Measurements from ENCODE around the gene STAMBP. TPM values are rescaled to one million over a fixed set of nuclear protein-coding genes. Genes with fewer than 3 reads are reported as not detected.
"Not testable (repeated sequence)": the region's sequence is repeated elsewhere in the genome, so short reads cannot be mapped to it uniquely, and the experiment has no call there.

Gene STAMBP
- polyA plus RNA-seq, 12 donors: 20.9 to 52.3 (median 46.7) TPM; not detected in 1

DNA sequence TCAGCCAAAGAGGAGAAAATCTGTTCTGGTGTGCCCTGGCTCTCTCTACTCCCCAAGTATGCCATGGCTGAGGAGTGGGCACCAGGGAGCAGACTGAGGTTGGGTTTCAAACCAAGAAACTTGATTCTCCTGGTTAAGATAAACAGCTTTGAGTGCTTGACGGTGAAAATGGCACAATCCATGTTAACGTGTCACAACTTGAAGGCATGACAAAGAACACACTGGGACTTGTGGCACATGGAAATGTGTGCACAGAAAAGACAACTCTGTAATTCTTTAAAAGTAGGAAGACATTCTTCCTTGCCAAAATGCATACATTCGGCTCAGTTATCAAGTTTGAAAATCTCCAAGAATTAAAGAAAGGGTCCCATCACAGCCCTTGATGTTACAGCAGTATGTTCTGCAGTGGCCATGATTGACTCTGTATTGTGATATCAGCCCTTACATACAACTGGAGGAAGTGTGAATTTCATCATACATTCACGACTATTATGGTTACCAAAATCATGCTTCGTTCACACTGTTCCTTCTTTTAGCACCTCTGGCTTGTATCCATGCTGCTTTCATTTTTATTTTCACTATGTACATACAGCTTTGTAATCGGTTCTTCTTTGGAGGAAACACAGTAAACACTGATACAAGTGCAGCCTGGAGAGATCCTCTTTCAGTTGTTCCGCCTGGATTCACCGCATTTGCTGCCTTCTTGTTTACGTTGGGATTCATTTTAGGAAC, 48.5 kb downstream of the STAMBP start:
- DNase-seq: no peak

DNA sequence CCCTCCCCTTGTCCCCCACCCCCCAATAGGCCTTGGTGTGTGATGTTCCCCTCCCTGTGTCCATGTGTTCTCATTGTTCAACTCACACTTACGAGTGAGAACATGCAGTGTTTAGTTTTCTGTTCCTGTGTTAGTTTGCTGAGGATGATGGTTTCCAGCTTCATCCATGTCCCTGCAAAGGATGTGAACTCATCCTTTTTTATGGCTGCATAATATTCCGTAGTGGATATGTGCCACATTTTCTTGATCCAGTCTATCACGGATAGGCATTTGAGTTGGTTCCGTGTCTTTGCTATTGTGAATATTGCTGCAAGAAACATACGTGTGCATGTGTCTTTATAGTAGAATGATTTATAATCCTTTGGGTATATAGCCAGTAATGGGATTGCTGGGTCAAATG, 49.2 kb downstream of the STAMBP start:
- DNase-seq: not testable (repeated sequence)

DNA sequence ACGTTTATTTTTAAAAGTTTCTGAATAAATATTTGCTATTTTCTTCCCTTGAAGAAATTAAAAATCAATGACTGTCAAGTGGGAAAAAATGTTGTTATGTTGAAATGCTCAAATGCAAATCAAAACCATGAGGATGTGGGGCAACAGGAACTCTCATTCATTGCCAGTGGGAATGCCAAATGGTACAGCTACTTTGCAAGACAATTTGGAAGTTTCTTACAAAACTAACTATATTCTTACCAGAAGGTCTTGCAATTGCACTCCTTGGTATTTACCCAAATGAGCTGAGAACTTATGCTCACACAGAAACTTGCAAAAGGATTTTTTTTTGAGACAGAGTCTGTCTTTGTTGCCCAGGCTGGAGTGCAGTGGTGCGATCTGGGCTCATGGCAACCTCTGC, 56.6 kb downstream of the STAMBP start:
- DNase-seq: no peak

DNA sequence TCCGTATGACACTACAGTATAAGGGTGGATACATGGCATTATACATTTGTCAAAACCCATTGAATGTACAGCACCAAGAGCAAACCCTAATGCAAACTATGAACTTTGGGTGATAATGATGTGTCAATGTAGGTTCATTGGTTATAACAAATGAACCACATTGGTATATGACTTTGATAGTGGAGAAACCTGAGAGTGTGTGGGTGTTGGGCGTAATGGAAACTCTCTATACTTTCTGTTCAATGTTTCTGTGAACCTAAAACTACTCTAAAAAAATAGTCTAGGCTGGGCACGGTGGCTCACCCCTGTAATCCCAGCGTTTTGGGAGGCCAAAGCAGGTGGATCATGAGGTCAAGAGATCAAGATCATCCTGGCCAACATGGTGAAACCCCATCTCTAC, 57.6 kb downstream of the STAMBP start:
- no peak for DNase-seq

DNA sequence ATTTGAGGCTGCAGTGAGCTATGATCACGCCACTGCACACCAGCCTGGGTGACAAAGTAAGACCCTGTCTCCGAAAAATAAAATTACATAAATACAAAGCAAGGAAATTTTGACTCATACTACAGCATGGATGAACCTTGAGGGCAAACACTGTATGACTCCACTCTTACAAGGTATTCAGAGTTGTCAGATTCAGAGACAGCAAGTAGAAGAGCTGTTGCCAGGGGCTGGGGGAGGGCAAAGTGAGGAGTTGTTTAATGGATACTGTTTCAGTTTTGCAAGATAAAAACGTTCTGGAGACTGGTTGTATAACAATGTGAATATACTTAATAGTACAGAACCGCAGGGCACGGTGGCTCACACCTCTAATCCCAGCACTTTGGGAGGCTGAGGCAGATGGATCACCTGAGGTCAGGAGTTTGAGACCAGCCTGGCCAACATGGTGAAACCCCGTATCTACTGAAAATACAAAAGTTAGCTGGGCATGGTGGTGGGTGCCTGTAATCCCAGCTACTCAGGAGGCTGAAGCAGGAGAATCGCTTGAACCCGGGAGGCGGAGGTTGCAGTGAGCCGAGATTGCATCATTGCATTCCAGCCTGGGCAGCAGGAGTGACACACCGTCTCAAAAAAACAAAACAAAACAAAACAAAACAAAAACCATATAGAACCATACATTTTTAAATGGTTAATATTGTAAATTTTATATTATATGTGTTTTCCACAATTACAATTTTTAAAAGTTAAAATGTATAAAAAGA, 59.0 kb downstream of the STAMBP start:
- not testable (repeated sequence) for DNase-seq

DNA sequence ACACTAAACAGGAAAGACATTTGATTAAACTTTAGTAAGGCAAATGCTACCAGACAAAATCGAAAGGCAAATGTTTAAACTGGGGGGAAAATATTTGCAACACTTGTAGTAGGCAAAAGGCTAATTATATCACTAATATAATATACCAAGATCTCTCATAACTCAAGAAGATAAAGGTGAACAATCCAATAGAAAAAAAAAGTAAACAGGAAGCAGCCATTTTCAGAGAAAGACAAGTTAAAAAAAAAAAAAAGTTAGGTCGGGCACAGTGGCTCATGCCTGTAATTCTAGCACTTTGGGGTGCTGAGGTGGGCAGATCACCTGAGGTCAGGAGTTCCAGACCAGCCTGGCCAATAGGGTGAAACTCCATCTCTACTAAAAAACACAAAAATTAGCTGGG, 59.6 kb downstream of the STAMBP start:
- no peak for DNase-seq

DNA sequence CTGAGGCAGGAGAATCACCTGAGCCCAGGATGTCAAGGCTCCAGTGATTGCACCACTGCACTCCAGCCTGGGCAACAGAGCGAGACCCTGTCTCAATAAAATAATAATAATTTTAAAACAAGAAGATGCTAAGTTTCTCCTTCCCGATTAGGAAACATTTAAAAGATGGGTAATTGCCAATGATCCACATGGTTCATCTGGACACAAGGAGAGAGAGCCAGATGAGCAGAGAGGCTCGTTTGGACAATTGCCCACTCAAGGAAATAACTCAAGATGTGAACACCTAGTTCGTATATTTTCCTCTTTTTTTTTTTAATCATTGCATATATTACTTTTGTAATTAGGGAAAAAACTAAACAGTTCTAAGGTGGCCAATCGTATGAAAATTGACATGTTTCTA, 60.4 kb downstream of the STAMBP start:
- DNase-seq: no peak

DNA sequence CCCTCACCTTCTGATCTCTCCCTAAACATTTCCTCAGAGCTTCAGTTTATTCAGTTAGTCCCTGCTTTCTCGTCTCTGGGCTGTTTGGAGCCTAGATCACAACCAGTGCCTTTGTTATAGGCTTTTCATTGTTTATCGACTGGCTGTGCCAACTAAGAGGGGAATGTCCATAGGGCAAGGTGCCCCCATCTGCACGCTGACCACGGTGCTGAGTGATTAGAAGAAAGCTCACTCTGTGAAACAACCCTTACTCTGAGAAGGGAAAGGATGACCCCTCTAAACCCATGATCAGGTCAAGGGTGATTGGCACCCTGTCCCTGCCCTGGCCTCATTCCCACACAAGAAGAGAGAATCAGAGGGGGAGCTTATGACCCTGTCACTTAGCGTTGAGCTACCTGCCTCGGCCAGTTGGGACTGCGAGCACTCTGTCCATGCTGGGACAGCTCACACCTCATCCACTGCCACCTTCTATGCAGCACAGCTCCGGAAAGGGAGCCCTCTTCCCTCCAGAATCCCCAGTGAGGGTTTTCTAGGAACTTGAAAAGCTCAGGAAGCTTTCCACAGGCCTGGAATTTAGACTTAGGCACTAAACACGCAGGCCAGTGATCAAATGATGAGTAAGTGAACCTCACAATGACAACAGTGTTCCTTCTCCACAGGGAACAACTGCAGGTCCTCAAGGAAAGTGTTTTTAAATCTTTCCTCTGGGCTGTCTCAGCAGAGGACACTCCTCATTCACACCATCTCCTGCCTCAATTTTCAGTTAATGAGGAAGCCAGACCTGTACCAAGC, 61.7 kb downstream of the STAMBP start:
- no peak for DNase-seq

DNA sequence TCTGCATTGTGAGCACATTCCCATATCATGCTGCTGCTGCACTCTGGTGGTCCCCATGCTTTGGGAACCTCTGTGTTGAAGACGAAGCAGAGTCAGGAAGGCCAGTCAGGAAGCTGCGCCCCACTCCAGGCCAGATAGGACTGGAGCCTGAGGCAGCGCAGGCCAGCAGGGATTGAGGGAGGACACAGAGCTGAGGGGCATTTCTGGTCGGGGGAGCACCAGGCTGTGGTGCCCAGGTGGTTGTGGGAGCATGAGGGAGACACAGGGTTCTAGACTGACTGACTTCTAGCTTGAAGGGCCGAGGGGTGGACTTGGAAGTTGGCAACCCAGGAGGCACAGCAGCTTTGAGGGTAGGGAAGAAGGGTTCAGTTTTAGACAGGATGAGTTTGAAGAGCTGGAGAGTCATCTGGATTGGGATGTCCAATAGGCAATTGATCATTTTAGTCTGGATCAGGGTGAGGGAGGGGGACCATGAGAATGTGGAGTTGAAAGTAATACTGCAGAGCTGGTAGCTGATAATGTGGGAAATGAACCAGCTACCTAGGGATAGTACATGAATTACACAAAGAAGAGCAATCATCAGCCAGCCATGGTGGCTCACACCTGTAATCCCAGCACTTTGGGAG, 62.6 kb downstream of the STAMBP start:
- DNase-seq: no peak

DNA sequence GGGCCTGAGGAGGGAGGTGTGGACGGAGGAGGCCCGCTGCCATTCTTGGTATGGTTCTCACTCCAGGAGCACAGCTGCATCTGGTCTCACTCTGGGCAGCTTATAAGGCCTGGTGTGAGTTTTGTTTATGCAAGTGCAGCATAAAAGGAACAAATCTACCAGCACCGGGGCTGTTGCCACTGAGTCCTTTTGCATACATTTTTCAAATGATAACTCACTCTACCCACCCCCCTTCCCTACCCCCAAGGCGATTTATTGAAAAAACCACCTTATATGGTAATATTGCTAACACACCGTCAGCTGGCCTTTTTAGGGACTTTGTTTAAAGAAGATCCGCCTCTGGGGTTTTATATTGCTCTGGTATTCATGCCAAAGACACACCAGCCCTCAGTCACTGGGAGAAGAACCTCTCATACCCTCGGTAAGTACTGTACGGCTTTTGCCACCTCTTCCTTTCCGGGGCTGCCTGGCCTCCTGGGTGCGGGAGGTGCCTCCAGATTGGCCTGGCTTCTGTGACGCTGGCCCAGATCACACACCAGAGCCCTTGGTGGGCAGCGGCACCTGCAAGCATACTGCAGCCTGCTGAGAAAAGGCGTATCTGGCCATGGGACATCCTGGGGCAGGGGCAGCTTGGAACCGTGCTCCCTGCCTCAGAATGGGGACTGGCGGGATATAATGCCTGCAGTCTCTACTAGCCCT, 64.0 kb downstream of the STAMBP start, which contains the start of gene ACTG2:
ACTG2 (plus strand) TSS at position 378 of the 699 bp plus-strand sequence. CDS start 8,304 bp downstream, outside the sequence.
- DNase-seq: no peak

DNA sequence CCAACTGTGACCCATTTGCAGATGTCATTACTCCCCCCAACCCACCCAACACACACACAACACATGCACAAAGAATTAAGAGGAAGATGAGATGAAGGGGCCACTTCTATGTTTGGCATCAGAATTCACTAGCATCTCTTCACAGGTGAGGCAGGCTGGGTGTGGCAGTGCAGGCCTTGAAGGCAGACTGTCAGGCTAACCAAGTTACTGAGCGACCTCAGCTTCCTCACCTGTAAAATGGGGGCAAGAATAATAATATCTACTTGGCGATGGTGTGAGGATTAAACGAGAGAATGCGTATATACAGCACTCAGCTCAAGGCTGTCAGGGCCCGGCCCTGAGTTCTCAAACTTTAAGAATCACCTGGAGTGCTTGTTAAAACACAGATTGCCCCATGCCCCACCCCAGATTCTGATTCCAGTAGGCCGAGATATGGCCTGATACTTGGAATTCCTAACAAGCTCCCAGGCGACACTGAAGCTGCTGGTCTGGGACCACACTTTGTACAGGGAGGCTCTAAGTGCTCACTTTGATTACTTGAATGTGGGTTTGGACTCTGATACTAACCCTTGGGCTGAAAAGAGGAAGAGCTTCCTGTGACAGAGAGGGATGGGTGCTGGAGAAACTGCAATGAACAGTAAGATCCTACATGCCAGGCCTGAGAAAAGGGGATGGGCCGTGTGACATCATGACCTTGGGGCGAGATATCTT, 65.2 kb downstream of the STAMBP start:
- no peak for DNase-seq

DNA sequence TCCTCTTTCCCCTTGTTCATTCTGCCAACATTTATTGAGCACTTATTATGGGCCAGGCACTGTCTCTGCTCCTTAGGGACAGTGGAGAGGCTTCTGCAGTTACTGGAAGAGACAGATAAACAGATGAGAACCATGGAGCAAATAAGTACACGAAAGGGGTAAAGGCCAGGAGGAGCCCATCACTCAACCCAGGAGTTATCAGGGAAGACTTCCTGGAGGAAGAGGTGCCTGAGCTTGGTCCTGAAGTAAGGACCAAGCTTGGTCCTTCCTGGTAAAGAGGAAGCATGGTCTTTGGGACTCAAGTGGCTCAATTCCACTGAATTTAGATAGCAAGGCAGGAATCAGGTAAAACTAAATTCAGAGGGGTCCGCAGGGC, 65.7 kb downstream of the STAMBP start:
- DNase-seq: no peak

DNA sequence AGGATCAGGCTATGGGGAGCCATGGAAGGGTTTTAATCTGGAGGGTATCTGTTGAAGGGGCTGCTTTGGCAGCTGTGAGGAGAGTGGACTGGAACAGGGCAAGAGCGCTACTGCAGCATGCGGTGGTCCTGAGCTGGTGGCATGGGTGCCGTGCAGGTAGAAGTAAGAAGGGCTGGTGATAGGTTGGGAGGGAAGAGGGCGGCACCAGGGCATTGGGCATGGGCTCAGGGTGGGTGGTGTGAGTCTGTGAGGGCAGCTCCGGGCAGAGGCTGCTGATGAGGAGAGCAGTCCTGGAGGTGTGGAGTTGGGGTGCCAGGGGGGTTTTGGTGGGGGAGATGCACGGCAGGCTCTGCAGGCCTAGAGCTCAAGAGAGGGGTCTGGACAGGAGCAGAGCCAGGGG, 66.1 kb downstream of the STAMBP start:
- DNase-seq: no peak

DNA sequence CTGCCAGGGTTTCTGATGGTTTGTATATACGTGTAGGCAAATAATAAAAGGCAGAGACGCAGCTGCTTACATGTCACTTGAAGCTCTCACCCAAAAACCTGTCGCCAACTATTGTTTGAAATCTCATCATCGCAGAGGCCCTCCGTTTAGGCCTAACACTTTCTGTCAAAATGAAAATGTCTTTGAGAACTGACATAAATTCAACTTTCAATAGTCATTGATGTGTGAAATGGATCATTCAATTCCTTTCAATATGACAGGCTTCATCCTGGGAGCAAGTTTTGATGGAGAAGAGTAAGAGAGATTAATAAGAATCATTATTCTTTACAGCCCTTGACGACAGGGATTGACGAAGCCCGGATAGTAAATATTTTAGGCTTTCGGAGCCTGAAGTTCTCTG, 66.7 kb downstream of the STAMBP start:
- DNase-seq: no peak

DNA sequence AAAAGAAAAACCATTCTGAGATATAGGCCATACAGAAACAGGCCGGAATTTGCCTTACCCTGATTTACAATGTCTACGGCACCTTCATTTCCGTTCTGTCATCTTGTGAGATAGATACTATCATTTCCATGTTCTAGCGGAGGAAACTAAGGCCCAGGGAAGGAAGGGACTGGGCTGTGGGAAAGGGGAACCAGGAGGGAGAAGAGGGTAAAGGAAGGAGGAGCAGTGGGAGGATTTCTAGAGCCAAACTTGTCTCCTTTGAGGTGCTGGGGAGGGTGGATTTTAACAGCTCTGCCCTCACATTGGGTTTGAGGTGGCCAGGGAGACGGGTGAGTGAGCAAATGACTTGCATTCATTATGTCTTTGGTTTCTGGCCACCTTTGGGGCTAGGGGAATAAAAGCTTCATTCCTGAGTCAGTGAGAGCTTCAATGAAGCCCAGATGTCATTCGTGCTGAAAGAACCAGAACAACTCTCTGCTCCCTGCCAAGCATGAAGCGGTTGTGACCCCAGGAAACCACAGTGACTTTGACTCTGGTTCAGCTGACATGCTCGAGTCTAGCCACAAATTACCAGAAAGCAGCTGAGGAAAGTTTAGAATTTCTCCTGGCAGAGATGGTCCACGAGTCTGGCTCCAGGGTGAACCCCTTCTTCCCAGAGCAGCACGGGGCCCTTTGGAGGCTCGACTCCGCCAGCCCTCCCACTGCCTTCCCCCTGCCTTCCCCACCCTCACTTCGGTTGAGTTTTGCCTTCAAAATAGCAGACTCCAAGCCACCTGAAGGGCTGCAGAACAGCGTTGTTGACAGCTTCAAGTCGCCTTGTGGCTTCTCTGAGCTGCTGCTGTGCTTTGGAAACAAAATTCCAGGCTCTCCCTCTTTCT, 67.8 kb downstream of the STAMBP start:
- no peak for DNase-seq

DNA sequence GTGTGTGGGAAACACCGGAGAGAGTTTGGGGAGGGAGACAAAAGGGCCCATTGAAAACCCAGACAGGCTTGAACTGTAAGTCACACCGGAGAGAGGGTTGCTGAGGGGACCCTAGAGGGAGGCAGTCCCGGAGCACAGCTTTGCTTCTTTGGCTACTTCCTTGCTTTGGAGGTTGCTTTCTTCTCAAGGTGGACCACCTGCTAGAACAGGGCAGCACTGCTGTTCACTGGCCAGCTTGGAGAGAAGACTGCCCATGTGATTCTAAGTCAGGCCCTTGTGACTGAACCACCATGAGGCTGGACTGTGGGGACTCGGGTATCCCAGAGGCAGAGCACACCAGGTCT, 68.5 kb downstream of the STAMBP start:
- DNase-seq: no peak

DNA sequence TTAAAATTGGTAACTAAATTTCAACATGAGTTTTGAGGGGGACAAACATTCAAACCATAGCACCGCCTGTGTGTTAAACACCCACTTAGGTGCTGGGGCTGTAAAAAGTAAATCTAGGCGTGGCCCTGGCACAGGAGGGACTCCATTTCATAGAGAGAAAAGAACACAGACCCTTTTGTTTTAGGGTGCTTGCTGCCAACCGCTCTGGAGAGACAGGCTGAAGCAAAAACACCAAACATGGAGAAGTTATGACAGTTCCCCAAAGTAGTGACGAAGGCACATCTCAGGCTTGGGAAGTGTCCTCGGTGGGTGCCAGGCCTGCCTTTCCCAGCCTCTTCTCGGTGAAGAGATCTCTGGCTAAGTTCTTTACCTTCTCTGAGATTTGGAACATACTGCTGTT, 69.2 kb downstream of the STAMBP start:
- DNase-seq: no peak

DNA sequence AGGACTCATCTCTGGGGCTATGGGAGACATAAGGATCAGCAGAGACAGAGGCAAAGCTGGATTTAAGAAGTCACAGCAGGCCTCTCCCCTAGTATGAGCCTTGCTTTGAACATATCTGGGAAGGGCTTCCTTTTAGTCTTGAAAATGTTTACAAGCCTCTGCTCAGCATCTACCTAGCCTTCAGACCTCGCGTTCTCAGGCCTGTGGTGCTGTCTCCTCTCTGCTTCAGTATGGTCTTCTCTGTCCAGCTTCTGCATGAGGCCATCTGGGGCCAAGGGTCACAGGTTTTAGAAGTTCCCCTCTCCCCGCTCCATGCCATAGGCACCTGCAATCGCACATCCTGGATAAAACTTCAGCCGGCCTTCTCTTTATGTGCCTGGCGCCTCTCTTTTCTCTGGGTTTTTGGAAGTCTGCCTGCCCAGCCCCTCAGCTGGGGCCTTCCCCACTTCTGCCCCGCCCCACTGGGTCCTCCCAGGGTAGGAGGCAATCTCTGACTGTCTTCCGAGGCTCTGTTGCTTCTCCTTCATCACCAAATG, 71.1 kb downstream of the STAMBP start:
- DNase-seq: no peak

DNA sequence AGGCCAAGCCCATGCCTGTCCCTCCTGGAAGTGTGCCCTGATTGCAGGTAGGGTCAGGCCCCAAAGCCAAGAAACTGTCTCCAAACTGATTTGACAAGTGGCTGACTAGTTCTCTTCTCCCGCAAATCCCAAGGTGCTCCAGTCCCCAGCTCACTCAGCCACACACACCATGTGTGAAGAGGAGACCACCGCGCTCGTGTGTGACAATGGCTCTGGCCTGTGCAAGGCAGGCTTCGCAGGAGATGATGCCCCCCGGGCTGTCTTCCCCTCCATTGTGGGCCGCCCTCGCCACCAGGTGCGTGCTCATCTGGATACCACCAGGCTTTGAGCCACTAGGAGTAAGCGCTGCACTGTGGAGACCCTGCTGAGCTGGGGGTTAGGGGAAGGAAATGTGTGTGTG, 72.4 kb downstream of the STAMBP start:
- no peak for DNase-seq

DNA sequence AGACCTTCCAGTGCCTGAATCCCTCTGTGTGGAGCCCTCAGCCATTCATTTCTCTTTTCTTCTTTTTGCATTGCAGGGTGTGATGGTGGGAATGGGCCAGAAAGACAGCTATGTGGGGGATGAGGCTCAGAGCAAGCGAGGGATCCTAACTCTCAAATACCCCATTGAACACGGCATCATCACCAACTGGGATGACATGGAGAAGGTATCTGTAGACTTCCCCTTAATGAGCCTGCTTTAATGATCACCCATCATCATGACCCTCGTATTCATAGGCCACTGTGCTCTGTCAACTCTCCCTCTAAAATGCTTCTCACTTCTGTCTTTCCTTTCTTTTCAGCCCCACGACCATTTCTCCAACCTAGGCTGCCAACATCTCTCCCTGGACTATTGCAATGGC, 73.5 kb downstream of the STAMBP start:
- DNase-seq: no peak
